ENCODE data around the gene AURKB.
A peak's percentile ranks its signal among the peaks of the same experiment; 100 is the strongest.
"Not testable (repeated sequence)": the region's sequence is repeated elsewhere in the genome, so short reads cannot be mapped to it uniquely, and the experiment has no call there.

AURKB gene

DNA sequence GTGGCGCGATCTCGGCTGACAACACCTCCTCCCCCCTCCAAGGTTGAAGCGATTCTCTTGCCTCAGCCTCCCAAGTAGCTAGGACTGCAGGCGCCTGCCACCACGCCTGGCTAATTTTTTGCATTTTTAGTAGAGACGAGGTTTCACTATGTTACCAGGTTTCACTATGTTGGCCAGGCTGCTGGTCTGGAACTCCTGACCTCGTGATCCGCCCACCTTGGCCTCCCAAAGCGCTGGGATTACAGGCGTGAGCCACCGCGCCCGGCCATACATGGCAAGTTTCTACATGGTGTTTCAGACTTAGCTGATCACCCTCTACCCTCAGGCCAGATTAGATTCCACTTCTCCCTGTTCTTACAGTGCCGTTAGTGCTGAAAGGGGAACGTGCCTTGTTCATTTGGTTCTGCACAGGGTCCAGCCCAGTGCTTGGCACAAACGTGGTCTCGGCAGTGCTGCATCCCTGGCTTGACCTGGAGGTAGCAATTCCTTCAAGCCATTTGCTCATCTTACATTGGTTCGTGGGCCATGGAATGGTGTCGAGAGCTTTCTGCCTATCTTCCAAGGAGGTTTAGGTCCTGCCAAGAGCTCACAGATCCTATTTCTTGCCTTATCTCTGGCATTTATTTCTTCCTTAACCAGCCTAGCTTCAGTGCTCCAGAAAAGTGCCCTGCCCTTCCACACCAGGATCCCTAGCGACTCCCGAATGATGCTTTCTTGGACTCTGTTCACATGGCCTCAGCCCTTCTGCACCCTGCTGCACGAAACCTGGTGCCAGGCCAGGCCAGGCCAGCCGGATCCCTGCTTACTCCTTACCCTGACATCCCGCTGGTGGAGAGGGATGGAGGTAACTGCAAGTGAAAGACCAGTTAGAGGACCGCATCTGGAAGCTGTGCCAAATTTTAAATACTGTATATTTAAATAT, 14.8 kb upstream of the AURKB start:
- DNase-seq, result no peak

GRCh38 chr17:8223356-8224126, 13.2 kb upstream of the AURKB start:
- no peak for DNase-seq

GRCh38 chr17:8222630-8223355, 12.4 kb upstream of the AURKB start:
- peak; percentile 40 for DNase-seq

DNA sequence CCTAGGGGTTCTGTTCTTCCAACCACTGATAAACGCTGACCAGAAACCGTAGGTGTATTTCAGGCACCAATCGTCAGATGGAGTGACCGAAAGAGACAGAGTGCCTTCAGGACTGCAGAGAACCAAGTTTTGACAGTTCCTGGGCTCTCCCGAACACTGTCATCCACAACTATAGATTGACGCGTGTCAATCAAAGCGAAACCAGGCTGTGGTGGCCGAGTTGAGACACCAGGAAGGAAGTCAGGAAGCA, 11.9 kb upstream of the AURKB start:
- DNase-seq, result no peak

- DNase-seq, result peak; percentile 41
Measured at GRCh38 chr17:8221663-8222379, 11.4 kb upstream of the AURKB start.

GRCh38 chr17:8220783-8221662, 10.6 kb upstream of the AURKB start:
- peak; percentile 73 for DNase-seq

DNA sequence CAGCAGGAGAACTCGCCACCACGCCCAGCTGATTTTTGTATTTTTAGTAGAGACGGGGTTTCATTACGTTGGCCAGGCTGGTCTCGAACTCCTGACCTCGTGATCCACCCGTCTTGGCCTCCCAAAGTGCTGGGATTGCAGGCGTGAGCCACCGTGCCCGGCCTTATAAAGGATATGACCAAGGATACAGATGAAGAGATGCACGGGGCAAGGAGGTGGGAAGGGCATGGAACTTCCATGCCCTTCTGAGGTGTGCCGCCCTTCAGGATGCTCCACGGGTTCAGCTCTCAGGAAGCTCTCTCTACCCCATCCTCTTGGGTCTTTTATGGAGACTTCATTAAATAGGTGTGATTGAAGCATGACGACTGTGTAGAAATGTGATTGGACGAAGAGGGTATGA, 3.6 kb upstream of the AURKB start:
- DNase-seq, result not testable (repeated sequence)

DNA sequence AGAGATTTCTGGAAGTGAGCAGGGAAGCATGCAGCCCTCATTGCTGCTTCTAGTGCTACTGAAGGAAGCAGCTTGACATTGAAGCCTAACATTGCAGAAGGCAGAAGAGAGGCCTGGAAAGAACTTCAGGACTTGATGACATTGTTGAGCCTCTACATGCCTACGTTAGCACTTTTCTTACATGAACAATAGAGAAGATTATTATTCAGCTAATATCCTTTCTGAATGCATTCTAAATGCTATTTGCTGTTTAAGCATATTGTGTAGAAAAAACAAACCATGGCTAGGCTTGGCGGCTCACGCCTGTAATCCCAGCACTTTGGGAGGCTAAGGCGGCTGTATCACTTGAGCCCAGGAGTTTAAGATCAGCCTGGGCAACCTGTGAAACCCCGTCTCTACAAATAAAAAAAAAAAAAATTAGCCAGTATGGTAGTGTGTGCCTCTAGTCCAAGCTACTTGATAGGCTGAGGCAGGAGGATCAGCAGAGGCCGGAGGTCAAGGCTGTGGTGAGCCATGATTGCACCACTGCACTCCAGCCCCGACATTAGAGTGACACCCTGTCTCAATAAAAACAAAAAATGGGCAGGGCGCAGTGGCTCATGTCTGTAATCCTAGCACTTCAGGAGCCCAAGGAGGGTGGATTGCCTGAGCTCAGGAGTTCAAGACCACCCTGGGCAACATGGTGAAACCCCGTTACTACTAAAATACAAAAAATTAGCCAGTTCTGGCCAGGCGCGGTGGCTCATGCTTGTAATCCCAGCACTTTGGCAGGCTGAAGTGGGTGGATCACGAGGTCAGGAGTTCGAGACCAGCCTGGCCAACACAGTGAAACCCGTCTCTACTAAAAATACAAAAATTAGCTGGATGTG, 2.2 kb upstream of the AURKB start:
- DNase-seq, result no peak

GRCh38 chr17:8210761-8211458, 535 bp upstream of the AURKB start:
- DNase-seq, result no peak

DNA sequence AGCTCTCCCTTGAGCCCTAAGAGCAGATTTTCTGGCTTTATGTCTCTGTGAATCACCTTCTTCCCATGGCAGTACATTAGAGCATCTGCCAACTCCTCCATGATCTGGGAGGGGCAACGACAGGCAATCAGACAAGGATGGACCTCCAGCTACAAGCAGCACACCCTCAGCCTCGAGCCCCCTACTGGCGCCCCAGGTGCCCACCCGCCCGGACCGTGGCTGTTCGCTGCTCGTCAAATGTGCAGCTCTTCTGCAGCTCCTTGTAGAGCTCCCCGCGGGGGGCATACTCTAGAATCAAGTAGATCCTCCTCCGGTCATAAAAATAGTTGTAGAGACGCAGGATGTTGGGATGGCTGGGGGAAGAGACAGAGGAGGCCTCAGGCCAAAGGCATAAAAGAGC, 3.8 kb downstream of the AURKB start:
- no peak for DNase-seq

GRCh38 chr17:8204761-8205555, 5.4 kb downstream of the AURKB start:
- no peak for DNase-seq

DNA sequence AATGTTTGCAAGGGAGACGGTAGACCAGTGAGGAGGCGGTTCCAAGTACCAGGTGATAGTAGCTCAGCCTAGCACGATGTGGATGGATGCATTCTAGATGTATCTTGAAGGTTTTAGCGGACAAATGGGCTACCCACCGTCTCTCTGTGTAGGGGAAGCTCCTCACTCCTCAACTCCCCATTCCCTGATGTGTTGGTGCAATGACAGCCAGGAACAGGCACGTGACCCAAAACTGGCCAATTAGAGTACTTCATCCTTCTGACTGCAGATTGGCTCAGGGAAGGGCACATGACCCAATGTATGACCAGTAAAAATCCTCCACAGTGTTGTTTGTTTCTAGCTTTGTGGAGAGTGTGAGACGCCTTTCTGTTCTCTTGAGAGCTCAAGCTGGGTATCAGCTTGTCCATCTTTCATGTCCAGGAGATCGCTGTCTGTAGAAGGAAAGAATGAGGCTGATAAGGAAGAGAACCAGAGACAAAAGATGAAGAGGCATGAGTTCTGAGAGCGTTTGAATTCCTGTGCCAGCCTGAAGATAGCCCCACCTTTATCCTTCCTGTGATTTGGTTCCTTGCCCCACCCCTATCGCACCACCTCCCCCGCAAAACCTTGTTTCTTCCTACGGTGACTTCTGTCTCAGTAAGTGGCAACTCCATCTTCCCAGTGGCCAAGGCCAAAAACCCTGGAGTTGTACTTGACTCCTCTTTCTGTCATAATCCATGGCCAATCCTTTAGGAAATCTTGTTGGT, 18.1 kb downstream of the AURKB start:
- DNase-seq, result peak; percentile 80

- DNase-seq, result no peak
Measured at GRCh38 chr17:8190506-8190905, 19.9 kb downstream of the AURKB start.

DNA sequence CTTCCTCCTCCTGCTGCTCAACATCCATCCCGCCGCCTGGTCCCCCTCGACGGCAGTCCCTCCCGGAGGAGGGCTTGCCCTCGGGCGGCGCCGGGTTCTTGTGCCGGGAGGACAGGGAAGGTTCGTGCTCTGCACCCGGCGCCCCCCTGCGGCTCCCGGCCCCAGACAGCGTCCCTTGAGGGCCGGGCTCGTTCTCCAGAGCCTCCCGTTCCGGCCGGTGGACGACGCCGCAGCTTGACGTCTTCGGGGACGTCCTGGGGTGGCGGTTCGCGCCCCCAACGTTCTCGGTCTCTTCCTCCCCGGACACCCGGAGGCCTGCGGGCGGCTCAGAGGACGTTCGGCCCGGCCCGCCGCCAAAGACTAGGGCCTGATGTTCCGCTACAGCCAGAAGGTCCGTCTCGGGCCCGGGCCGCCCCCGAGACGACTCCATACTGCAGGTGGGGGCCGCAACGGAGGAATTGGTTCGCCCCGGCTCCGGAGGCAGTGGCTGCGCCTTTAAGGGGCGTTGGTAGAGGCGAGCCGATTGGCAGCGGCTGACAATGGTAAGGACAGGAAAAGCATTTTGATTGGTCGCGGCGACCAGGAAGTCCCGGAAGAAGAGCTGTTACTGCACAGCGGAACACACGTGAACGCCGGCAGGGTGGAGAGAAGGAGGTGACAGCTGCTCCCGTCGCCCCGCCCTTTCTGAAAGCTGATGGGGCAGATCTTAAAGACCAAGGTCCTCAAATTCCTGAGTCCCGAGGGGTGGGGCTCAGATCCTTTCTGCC, 20.5 kb downstream of the AURKB start, which contains the start of gene BORCS6:
Gene BORCS6, minus strand, starts transcription at position 470 of the 767 bp plus-strand sequence. Its CDS starts 40 bp downstream, at position 430.
- peak; percentile 86 for DNase-seq

GRCh38 chr17:8189041-8189710, 21.2 kb downstream of the AURKB start:
- no peak for DNase-seq

DNA sequence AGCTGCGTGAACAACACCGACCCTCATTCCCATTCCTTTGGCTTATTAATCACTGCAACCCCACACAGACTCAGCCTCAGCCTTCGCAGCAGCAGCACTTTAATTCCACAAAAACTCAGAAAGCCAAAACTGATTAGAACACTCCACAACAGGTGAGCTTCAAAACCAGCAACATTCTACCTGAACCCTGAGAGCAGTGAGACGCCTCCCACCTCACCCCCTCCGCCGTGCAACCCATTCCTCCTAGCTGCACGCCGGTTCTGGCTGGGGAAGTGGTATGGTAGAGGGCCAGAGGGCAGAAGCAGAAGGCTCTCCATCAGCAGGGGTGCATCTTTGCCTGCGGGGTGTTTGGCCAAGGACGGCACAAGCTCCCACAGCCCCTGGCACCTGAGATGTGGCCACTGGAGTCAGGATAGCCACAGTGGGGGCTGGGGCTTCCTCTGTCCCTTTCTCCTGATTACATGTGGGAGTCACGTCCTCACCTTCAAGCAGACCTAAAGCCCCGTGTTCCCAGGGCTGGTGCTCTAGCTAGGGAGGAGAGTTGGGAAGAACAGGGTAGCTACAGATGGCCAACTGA, 22.0 kb downstream of the AURKB start:
- no peak for DNase-seq
